HG02623 (cell line): Measurements from ENCODE around the gene PEAK3.
"Not testable (repeated sequence)": the region's sequence is repeated elsewhere in the genome, so short reads cannot be mapped to it uniquely, and the experiment has no call there.

ENCODE experiments used
- ATAC-seq: cut with Tn5 transposase; IDR thresholded peaks from one replicate; pipeline ENCODE4 v1.9.1; 2021; ENCODE audit warnings: moderate library complexity; ENCODE audit not compliant: unreplicated experiment

PEAK3 gene

DNA sequence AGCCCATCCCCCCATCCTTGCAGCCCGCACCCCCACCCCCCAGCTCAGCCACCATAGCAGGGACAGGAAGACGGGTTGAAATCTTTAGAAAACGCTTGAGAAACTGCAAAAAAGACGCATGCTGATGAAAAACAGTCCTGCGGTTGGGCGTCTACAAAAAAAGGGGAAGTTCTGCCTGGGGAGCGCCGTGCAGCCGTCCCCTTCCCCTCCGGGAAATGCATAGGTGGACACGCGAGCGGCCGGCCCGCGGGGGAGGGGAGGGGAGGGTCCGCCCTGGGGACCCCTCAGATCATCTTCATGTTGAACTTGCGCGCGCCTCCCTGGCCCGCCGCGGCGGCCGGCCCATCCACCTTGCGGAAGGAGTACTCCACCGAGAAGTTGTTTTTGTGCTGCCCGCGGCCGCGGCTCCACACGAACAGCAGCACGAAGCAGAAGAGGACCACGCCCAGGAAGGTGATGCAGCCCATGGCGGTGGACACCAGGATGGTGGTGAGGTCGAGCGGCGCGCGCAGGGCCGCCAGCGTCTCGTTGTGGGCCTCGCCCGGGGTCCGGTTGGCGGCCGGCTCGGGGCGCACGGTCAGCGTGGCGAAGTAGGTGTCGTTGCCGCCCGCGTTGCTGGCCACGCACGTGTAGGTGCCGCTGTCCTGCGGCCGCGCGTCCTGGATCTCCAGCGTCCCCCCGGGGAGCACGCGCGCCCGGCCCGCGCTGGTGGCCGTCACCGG lies 7.9 kb upstream of the PEAK3 start:
- no peak for ATAC-seq

DNA sequence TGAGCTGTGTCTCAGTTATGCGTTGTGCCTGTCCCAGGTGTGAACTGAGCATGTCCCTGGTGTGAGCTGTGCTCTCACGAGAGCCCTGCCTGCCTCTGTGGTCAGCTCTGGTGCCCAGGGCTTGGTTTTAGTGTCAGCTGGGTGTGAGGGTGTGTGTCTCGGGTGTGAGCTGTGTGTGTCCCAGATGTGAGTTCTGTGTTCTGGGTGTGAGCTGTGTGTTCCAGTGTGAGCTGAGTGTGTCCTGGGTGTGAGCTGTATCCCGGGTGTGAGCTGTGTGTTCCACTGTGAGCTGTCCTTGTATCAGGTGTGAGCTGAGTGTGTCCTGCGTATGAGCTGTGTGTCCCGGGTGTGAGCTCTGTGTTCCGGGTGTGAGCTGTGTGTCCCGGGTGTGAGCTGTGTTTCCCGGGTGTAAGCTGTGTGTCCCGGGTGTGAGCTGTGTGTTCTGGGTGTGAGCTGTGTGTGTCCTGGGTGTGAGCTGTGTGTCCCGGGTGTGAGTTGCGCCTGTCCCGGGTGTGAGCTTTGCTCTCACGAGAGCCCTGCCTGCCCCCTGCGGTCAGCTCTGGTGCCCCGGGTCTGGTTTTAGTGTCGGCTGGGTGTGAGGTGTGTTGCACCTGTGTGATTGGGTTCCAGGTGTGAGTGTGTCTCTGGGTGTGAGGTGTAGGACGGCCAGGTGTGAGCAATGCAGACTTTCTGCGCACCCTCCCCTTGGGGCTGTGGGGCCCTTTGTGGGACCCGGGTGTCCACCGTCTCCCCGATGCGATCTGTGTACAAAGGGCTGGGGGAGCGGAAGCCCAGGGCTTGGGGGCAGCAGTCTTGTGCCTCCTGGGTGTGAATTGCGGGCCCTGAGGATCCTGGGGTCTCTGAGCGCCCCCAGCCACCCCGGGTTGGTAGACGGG lies 7.1 kb upstream of the PEAK3 start:
- ATAC-seq, result no peak

DNA sequence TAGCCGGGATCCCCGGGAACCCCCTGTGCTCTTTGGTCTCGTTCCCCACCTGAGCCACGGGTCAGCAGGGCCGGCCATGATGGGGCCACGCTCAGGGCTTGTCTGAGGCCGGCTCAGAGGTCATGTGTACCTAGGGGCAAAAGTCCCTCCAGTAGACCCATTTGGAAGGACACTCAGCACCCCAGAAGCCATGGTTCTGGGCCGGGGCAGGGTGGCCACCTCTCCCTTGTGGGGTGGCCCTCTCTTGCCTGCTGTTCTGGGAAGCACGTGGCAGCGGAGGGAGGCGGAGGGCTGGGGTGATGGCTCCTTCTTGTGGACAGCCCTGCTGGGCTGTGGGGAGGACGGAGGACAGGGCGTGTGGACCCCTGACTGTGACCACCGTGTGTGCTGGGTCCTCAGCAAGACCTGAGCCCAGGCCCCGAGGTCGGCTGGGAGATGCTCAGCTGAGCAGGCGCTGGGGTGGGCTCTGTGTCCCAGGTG lies 6.4 kb upstream of the PEAK3 start:
- ATAC-seq, result no peak

DNA sequence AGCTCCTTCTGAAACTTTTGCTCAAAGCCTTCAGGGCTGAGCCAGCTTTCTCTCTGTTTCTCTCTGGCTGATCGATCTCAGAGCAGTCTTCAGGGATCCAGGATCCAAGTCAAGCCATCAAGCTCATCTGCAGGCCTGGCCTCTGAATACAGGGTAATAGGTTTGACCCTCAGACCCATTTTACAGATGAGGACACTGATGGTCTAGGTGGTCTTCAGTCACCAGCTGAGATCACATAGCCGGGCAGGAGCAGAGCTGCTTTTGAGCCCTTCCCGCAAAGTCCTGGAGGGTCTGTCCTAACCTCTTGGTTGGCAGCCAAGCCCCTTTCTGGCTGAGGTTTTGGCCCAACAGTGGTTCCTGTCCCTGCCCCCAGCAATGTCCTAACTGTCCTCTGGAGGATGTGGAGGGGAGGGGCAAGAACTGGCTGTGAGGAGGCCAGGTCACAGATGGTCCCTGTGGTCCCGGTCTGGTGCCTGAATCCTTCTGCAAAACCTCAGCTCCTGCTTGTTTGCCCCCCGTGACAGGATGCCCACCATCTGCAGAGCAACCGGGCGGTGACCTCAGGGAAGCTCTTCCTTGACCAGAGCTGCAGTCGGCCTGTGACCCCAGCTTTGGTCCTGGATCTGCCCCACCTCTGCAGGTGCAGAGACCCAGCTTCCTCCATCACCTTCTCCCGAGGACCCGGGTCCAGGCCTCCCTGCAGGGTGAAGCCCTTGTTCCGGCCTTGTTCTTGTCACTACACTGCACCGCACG lies 5.8 kb upstream of the PEAK3 start:
- no peak for ATAC-seq

DNA sequence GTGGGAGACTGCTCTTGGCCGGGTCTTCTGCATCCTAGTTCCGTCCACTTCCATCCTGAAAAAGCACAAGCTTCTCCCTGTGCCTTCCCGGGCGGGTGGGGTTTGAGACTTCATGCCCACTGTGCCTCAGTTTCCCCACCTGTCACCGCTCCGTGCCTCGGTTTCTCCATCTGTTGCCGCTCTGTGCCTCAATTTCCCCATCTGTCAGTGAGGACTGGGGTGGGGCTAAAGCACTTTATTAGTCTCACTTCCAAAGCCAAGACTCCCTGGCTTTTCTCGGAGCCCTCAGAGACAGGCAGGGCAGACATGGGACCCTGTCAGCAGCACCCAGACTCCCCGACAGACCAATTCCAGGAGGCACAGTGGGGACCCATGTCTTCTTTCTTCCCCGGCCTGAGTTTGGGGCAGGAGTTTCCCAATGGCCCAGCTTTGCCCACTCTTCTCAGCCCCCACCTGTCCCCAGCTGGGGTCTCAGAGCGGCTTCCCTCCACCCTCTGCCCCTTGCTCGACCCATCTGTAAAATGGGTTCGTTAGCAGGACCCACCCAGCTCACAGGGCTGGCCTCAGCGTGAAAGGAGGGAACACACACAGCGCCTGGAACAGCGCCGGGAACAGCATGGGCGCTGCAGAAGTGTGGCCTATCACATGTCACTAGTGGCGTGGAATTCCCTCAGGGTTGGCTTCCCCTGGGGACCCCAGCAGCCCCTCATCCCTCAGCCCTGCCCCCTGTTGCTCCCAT lies 4.6 kb upstream of the PEAK3 start:
- no peak for ATAC-seq

DNA sequence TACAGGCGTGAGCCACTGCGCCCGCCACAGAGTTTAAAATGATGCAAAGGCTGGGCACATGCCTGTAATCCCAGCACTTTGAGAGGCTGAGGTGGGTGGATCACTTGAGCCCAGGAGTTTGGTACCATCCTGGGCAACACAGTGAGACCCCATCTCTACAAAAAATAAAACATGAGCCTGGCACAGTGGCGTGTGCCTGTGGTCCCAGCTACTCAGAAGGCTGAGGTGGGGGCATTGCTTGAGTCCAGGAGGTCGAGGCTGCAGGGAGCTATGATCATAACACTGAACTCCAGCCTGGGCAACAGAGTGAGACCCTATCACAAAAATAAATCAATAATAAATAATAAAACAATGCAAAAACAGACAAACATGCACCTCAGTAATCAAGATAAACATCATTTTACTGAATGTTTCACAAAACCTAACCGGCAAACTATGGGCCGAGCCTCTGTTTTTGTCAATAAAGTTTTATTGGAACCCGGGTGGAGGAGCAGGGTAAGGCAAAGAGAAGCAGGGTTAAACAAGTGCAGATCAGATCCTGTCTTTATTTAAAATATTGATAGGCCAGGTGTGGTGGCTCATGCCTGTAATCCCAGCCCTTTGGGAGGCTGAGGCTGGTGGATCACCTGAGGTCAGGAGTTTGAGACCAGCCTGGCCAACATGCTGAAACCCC lies 2.0 kb upstream of the PEAK3 start:
- ATAC-seq, result no peak

DNA sequence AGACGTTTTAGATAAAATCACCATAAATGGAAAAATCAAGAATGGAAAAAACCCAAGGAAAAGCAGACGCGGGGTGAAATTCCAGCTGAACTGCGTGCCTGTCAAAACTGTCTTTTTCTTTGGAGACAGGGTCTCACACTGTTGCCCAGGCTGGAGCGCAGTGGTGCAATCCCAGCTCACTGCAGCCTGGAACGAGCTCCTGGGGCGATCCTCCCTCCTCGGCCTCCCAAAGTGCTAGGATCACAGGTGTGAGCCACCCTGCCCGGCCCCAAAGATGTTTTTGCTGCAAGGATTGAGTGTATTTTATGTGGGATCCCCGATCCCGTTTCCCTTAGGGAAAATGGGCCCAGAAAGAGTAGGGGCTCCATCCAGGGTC lies 875 bp upstream of the PEAK3 start:
- ATAC-seq, result no peak

DNA sequence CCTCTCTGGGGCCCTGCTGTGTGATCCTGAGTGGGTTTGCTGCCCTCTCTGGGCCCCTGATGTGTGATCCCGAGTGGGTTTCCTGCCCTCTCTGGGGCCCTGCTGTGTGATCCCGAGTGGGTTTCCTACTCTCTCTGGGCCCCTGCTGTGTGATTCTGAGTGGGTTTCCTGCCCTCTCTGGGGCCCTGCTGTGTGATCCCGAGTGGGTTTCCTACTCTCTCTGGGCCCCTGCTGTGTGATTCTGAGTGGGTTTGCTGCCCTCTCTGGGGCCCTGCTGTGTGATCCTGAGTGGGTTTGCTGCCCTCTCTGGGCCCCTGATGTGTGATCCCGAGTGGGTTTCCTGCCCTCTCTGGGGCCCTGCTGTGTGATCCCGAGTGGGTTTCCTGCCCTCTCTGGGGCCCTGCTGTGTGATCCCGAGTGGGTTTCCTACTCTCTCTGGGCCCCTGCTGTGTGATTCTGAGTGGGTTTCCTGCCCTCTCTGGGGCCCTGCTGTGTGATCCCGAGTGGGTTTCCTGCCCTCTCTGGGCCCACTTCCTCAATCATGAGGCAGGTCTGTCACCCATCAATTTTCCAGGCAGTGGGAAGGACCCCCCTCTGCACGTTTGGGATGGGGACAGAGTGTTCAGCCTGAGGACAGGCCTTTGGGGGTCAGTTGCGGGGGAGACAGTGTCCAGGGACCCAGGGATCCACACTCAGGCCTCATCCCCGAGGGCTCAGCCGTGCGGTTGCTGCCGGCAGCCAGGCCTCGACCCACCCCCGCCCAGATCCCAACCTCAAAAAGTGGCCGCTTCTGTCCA lies 512 bp downstream of the PEAK3 start:
- ATAC-seq, result not testable (repeated sequence)

DNA sequence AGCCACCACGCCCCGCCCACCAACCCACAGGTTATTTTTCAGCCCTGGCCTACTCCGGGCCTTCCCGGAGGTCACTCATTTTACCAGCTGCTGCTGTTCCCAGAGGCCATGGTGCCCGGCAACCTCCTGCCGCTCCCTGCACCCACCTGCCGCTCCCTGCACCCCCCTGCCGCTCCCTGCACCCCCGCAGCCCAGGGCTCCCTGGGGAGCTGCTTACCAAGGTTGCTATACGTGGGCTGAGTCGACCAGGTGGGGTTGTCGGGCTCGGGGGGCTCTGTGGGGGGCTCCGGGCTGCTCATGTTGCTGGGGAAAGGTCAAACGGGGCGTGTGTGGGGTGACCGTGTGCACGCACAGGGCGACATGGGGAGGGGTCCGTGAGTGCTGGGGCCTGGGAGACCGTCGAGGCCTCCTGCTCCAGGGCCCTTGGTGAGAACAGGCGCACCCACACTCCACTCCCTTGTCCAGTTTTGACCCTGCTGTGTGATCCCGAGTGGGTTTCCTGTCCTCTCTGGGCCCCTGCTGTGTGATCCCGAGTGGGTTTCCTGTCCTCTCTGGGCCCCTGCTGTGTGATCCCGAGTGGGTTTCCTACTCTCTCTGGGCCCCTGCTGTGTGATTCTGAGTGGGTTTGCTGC lies 1.2 kb downstream of the PEAK3 start:
- ATAC-seq, result no peak

DNA sequence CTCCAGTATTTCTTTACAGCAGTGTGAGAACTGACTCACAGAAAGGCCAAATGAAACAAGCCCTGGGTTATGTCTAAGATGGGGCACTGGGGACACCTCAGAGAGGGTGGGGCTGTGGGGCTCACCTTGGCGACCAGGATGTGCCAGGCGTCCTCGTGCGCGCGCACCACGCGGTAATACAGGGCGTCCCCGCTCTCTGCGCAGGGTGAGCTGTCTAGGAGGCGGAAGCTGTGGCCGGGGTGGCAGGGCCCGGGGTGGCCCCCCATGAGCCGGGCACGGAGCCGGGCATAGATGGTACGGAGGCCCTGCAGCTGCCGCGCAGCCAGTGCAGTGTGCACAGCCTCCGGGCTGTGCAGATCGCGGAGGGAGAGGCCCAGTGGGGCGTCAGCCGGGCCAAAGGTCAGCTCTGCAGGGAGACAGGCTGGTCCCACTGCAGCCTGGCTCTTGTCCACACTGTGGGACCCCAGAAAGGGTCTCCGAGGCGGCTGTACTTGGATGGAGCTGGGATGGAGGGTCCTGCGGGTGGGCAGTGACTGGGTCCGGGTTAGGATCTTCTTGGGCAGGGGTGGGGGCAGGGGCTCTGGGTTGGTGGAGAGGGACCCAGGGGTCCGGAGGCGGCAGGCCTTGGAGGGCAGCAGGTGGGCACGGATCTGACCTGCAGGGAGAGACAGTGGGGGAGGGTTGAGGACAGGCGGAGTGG lies 3.4 kb downstream of the PEAK3 start:
- ATAC-seq, result no peak

DNA sequence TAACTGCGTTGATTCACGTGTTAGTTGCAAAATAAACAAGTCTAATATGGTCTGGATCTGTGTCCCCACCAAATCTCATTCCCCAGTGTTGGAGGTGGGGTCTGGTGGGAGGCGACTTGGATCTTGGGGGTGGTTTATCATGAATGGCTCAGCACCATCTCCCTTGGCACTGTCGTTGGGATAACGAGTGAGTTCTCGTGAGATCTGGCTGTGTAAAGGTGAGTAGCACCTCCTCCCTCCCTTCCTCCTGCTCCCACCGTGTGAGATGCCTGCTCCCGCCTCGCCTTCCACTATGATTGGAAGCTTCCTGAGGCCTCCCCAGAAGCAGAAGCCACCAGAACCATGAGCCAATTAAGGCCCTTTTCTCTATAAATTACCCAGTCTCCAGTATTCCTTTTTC lies 4.8 kb downstream of the PEAK3 start:
- ATAC-seq, result no peak

DNA sequence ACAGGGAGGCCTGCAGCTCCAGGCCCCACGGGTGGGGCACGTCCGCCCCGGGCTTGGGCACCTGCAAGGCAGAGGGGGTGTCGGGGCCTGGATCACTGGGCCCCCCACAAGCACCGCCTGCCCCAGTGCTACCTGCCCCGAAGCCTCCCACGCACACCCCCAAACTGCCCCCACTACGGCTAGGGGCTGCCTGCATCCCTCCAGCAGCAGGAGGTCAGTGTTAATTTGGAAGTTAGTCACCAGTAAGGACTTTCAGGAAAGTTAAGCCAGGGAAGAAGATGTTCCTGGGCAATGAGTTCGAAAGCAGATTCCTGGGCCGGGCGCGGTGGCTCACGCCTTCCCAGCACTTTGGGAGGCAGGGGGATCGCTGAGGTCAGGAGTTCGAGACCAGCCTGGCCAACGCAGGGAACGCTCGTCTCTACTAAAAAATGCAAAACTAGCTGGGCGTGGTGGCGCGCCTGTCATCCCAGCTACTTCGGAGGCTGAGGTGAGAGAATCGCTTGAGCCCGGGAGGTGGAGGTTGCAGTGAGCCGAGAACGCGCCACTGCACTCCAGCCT lies 5.5 kb downstream of the PEAK3 start:
- no peak for ATAC-seq

DNA sequence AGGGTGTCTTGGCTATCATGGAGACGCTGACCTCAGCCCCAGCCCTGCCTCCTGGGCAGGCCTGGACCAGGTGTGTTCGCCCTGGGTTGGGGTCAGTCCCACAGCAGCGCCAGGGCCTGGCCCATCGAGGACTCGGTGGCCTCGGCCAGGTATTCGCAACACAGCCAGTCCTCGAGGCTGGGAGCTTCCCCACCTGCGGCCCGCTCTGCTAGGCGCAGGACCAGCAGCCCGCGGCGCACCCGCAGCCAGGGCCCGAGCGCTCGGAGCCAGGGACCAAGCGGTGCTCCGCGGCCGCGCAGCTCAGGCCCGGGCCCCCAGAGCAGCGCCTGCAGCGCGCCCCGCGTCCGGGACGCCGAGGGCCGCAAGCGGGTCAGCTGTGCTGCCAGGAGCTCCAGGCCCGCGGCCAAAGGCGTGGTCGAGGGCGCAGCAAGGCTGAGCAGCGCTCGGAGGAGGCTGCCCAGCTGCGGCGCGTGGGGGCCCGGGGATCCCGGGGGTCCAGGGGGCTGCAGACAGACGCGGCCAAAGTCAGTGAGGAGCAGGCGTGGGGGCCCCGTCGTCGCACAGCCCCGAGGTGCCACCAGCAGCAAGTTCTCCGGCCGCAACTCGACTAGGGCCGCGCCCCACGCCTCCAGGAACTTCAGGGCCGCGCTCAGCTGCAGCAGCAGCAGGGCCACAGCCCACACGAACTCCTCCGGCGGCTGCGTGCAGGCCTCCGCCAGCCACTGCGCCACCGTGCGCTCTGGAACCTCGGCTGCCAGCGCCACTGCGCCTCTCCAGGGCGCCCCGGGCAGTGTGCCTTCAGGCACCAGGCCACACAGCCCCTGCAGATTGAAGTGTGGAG lies 6.2 kb downstream of the PEAK3 start:
- ATAC-seq, result no peak

DNA sequence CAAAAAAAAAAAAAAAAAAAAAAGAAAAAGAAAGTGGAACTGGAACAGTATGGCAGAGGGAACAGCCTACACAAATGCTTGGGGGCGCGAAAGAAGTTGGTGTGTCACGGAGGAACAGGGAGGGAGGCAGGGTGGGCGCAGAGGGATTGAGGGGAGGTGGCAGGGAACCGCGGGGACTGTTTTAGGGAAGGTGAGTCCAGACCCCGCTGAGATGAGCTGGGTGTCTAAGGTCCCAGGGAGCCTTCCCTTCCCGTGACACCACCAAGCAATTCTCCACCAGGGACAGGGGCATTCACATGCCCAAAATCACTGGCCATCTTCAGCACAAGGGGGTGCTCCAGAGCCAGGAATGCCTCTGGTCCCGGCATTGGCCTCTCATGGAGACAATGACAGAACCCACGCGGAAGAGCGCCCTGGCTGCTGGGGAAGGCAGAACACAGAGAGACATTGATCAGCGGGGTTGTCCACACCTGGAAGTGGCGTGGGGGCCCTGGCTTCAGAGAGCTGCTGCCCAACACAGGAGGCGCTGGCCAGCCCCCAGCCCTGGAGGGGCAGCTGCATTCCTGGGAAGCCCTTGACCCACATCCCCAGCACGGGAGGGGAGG lies 6.9 kb downstream of the PEAK3 start:
- no peak for ATAC-seq

DNA sequence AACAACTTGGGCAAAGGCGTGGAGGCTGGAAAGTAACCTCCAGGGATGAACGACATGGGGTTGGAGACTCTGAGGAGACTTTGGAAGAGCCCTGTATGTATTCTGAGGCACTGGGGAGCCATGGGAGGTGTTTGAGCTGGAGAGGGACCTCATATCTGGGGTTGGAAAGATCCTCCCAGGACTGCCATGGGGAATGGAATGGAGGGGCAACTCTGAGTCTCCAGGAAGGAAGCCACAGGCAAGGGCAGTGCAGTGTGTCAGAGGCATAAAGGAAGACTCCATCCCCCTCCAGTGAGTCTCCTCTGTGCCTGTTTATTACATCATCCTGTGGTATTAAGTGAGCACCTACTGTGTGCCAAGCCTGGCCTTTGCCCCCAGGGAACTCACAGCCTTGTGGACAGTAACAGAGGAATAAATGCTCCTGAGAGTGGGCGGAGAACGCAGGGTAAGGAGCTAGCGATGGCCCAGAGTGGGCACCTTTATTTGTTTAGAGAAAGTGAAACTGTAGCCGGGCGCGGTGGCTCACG lies 7.7 kb downstream of the PEAK3 start:
- ATAC-seq, result no peak

DNA sequence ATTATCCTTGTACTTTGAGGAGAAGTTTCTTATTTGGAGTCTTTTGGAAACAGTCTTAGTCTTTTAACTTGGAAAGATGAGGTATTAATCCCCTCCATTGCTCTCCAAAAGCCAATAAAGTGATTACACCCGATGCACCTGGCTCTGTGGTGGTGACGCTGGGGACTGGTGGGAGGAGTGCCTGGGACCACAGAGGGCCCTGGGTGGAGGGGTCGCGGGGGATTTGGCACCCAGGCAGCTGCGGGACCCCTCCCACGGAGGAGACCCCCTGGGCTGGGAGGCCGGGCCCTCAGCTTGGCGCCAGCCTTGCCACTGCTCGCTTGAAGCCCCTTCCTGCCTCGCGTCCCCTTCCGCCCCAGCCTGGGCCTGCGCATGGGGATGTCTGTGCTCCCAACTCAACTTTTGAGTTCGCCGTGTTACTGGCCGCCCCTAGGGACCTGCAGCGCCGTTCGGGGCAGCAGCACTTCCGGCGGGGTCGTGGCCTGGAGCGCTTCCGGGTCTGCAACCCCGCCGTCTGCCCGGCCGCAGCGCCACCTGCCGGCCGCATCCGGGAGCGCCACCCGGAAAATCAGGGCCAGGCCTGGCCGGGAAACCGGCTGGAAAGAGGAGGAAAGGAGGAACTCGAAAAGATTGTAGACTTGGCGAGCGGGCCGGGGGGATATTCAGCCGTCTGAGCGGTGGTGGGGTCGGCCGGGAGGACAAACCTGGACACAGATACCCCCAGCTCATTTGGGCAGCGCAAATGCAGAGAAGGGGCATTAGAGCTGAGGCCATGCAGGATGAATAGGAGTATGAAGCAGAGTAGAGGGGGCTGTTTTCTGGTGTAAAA lies 8.4 kb downstream of the PEAK3 start:
- peak; percentile 24 for ATAC-seq
